NB4 (cell line): Measurements from ENCODE around the gene PEPD.

Source experiments
- MAX ChIP-seq: IDR thresholded peaks from 2 replicates; pipeline ENCODE4 v1.6.1; 2011; ENCODE audit warnings: low read depth, low read length
- MYC ChIP-seq: IDR thresholded peaks from 2 replicates; pipeline ENCODE4 v1.6.1; 2011; ENCODE audit warnings: low read depth, low read length
- POLR2A ChIP-seq: IDR thresholded peaks from 2 replicates; pipeline ENCODE4 v1.6.1; 2011; ENCODE audit warnings: mild to moderate bottlenecking; ENCODE audit not compliant: insufficient read length; ENCODE audit errors: extremely low read depth
- TF ChIP-seq, protein P1 (sequence below): IDR thresholded peaks from one replicate; pipeline ENCODE4 v1.5.1; 2012; ENCODE audit warnings: low read depth, low read length

DNA sequence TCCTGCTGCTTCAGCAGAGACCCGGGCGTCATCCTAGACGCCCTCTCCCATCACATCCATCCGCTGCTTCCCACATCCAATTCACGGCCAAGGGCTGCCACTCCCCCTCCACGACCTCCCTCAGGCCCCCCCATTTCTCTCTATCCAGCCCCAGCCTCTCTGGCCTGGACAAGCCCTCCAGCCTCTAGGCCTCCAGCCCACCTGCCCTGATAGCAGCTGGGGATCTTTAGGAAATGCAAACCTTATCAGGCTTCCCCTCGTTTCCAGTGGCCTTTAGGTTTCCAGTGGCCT is 51.6 kb downstream of the PEPD start:
- TF ChIP-seq POLR2A (no peak), MAX (no peak), MYC (no peak)
- TF ChIP-seq, protein P1, sequence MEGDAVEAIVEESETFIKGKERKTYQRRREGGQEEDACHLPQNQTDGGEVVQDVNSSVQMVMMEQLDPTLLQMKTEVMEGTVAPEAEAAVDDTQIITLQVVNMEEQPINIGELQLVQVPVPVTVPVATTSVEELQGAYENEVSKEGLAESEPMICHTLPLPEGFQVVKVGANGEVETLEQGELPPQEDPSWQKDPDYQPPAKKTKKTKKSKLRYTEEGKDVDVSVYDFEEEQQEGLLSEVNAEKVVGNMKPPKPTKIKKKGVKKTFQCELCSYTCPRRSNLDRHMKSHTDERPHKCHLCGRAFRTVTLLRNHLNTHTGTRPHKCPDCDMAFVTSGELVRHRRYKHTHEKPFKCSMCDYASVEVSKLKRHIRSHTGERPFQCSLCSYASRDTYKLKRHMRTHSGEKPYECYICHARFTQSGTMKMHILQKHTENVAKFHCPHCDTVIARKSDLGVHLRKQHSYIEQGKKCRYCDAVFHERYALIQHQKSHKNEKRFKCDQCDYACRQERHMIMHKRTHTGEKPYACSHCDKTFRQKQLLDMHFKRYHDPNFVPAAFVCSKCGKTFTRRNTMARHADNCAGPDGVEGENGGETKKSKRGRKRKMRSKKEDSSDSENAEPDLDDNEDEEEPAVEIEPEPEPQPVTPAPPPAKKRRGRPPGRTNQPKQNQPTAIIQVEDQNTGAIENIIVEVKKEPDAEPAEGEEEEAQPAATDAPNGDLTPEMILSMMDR = no peak
